NCI-H2081 (cell line): ENCODE results near the gene GPR55.

ENCODE experiments used
- DNase-seq, 2 experiments: peaks; one replicate each; lab custom pipeline; 2025; lab: John Stamatoyannopoulos, UW

The GPR55 gene

DNA sequence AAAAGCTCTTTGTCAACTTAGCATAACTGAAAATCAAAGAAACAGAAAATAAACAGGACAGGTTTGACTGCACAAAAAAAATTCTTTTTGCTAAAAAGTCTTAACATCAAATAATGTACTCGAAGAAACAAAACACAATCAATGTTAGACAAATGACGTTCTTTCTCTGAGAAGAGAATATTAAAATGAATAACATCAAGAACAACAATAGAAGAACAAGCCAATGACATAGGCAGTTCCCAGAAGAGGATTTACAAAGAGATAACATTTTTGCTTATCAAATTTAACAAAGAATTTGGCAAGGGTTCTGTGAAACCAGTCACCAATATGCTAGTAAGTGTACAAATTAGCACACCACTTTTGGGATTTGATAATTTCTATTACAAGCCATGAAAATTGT lies 5.8 kb downstream of the GPR55 start:
- no peak for DNase-seq

DNA sequence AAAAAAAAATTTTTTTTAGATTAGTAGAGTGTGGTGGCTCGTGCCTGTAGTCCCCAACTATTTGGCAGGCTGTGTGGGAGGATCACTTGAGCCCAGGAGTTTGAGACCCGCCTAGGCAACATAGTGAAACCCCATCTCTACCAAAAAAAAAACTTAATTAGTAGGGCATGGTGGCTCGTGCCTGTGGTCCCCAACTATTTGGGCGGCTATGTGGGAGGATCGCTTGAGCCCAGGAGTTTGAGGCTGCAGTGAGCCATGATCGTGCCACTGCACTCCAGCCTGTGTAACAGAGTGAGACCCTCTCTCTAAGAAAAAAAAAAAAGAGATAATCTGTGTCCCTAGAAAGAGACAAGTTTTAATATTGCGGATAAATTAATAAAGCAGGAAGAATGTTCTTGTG lies 8.8 kb downstream of the GPR55 start:
- DNase-seq, result no peak

- DNase-seq, result no peak
Observed at GRCh38 chr2:230915319-230915718, 9.7 kb downstream of the GPR55 start.

DNA sequence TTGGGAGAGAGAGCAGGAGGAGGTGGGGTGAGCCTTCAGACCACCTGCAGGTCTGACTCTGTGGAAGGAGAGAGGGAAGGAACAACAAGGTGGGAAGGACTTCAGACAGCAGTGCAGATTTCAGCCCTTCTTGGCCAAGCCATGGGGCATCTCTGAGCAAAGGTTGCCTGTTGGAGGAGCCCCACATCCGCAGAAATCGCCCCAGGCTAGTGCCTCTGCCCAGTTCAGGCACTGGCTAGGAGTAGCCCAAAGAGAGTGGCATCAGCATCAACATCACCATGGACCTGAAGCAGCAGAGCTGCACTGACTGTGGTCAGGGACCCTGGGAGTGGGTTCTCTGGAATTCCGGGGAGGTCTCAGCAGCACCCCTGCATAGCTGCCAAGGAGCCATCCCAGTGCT lies 10.2 kb downstream of the GPR55 start:
- DNase-seq, result no peak

- no peak for DNase-seq
Observed at GRCh38 chr2:230913406-230914143, 11.5 kb downstream of the GPR55 start.

- no peak for DNase-seq
Observed at GRCh38 chr2:230912724-230913123, 12.3 kb downstream of the GPR55 start.

- DNase-seq, result no peak
Observed at GRCh38 chr2:230912046-230912445, 13.0 kb downstream of the GPR55 start.

DNA sequence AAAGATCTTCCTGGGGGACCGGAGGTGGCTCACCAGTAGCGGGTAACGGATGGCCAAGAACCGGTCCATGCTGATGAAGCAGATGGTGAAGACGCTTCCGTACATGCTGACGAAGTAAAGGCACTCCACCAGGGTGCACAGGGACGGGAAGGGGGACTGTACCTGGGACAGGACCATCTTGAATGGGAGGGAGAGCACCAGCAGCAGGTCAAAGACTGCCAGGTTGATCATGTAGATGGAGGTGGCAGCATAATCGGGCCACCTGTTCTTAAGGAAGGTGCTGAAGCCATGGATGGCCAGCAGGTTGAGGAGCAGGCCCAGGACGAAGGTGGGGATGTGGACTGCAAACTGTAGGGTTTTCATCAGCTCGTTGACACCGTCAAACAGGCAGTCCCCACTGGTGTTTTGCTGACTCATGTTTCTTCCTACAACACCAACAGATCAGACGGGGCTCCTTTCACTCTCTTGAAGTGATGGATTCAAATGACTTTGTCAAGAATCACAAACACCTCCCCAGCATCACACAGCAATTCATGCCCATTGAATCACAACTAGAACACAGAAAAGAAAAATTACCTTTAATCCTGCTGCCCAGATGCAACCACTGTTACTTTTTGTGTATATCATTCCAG lies 14.4 kb downstream of the GPR55 start:
- DNase-seq, result no peak

- no peak for DNase-seq
Observed at GRCh38 chr2:230909841-230910545, 15.0 kb downstream of the GPR55 start.

GRCh38 chr2:230908595-230909191 lies 16.3 kb downstream of the GPR55 start:
- DNase-seq, result no peak

- DNase-seq, result no peak
Observed at GRCh38 chr2:230908092-230908594, 16.9 kb downstream of the GPR55 start.

- no peak for DNase-seq
Observed at GRCh38 chr2:230907361-230908091, 17.5 kb downstream of the GPR55 start.

DNA sequence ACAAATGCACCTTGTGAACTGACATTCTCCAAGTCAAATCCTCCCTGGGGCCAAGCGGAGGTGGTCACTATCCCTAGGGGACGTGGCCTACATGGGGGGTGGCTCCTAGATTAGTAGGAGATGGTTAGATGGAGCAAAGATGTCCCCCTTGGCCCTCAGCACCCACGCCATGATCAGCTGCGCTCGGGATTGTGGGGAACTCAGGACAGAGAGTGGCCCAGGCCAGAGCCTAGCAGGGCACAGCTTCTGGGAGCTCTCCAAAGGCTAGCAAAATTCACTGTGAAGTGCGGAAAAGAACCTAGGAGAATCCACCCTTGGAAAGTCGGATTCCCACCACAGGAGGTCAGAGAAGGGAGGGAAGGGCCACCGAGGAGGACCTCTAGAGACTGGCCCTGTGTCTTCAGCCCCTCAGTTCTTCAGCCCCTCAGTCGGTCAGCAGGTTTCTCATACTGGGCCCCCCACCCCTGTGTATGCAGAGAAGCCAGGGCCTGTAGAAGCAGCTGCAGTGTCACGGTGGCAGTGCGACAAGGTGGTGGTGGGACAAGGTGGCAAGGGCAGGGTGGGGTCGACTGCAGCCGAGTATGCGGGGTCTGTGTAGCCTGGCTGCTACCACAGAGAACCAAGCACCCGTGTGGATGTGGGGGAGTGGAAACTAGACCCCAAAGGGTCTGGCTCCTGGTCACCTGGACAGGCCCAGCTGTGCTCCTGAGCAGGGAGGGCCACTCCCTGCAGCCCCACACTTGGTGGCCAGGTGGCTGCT lies 18.4 kb downstream of the GPR55 start:
- DNase-seq, result no peak

DNA sequence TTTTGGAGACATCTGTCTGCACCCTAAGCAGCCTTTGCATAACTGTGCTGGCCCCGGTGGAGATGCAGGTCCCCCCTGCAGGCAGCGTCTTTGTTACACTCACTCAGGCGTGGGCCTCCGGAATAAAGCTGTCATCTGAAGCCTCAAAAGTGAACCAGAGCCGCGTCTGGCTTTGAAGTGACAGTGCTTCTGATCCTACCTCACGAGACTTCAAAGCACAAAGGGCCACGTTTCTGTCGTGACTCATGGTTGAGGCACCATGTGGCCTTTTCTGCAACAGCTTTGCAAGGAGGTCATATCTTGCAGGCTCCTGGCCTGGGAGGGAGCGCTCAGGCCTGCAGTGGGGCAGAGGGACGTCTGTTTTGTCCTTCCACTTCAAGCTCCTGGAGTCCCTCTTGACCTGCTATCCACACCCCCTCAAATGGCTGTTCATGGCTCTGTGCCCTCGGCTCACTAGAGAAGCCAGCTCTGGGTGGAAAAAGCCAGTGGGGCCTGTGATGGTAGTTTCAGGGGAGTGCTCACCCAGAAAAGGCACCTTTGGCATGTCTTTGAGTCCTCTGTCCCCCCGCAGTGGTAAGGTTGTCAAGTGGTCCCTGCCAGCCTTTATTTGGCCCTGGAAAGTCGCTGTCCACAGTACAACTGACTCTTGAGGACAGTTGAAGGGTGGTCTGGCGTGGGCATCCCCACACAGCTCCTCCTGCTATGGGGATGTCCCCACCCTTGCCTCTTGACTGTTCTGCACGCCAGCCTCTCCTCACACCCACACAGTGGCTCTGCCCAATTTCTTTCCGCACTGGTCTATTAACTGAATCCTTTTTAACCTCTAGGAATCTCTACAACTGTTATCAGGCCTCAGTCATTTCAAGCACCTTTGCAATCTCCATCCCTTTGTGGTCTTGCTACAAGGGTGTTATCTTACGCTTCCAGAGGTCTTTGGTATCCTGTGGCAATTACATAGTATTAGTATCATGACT lies 19.3 kb downstream of the GPR55 start:
- DNase-seq, result no peak

- no peak for DNase-seq
Observed at GRCh38 chr2:230904856-230905447, 20.1 kb downstream of the GPR55 start.

DNA sequence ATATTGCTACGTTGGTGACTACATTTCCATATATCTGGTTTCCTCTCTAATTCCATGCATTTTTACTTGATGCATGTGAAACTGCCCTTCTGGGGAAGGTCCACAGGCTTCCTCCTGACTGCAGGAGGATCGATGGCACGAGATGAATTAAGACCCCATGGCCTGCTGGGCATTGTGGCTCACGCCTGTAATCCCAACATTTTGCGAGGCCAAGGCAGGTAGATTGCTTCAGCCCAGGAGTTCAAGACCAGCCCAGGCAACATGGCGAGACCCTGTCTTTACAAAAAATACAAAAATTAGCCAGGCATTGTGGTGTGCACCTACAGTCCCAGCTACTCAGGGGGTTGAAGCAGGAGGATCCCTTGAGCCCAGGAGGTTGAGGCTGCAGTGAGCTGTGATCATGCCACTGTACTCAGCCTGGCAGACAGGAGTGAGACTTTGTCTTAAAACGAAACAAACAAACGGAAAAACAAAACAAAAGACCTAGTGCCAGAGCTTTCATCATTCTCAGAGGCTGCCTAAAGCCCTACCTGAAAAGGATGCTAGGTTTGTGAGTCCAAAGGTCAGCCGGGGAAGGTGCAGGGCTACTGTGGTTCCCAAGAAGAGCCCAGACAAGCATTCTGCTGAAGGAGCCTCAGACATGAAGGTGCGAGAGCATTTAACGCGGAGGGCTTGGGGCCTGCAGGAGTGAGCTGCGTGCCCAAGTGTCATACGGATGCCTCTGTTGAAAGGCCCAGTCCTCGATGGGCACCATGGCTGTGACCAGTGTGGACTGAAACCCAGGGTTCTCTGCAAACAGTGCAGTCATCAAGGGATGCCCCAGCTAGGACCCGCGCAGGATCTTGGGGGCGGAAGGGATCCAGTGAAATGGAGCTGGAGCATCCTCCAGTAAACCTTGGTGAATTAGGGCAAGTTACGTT lies 21.6 kb downstream of the GPR55 start:
- DNase-seq, result no peak

- peak in 1 of 2 experiments; percentile 18 for DNase-seq
Observed at GRCh38 chr2:230902180-230902899, 22.7 kb downstream of the GPR55 start.

DNA sequence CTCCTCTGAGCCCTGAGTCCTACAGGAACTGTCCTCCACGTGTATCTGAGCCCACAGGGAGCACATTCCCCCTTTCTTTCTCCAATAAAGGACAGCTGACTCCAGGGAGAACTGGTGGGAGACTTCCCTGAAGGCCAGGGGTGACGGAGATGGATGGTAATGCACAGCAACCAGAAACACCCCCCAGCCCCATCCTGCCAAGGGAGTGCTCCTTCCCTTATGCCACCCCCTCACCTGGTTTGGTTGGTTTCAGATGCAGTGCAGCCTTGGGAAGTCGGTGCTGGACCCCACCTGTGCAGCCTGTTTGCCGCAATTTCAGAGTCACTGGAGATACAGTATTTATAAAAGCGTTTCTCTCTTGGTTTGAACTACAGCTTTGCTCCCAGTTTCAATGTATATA lies 24.0 kb downstream of the GPR55 start:
- DNase-seq, result no peak
